H1 (cell line): ENCODE data around the gene USP37. TPM values are rescaled to one million over a fixed set of nuclear protein-coding genes. Genes with fewer than 3 reads are reported as not detected.

Experiments
- CTCF ChIA-PET: fragments of 300-600 bp; sonication (Branson Sonifier 250); formaldehyde crosslinking; loops from one replicate; lab custom pipeline; 2021; ENCODE audit not compliant: partially characterized antibody; lab: Charles Lee
- POLR2A ChIA-PET: fragments of 300-600 bp; sonication (Branson Sonifier 250); formaldehyde crosslinking; loops from one replicate; lab custom pipeline; 2021; ENCODE audit warnings: inconsistent platforms; ENCODE audit not compliant: partially characterized antibody; lab: Charles Lee
- DNase-seq, 2 experiments: peaks; one replicate each; pipeline versions ENCODE4 v3.0.0 to v3.0.0-alpha.2; 2010 to 2022; ENCODE audit warnings: low spot score in 2 of 2, low read depth in 1 of 2, mixed read lengths in 1 of 2
- FAIRE-seq: peaks from 2 replicates; lab custom pipeline; 2011; peaks lifted over from hg19 to GRCh38; lab: Jason Lieb, UNC
- H2AFZ ChIP-seq: 2 replicates; pipeline ENCODE4 v1.8.1; 2012; ENCODE audit warnings: low read length, inconsistent platforms
- H2AK5ac ChIP-seq: 2 replicates; pipeline ENCODE4 v1.6.1; 2013; ENCODE audit warnings: low read depth, low read length
- H2BK120ac ChIP-seq: replicated peaks from 2 replicates; pipeline ENCODE3; 2013; ENCODE audit warnings: low read depth, low read length, inconsistent platforms
- H2BK12ac ChIP-seq: 2 replicates; pipeline ENCODE4 v1.6.1; 2013; ENCODE audit warnings: low read depth, low read length
- H2BK15ac ChIP-seq: 2 replicates; pipeline ENCODE4 v1.6.1; 2013; ENCODE audit warnings: low read length
- H2BK20ac ChIP-seq: 2 replicates; pipeline ENCODE4 v1.6.1; 2013; ENCODE audit warnings: low read length
- H2BK5ac ChIP-seq: 2 replicates; pipeline ENCODE4 v1.6.1; 2013; ENCODE audit warnings: low read depth, low read length
- H3K14ac ChIP-seq: 2 replicates; pipeline ENCODE4 v1.6.1; 2013; ENCODE audit warnings: inconsistent platforms; ENCODE audit not compliant: insufficient read length
- H3K18ac ChIP-seq: 2 replicates; pipeline ENCODE4 v1.6.1; 2013; ENCODE audit warnings: low read length; ENCODE audit errors: extremely low read depth
- H3K23ac ChIP-seq: 2 replicates; pipeline ENCODE4 v1.6.1; 2013; ENCODE audit warnings: inconsistent platforms; ENCODE audit not compliant: insufficient read length
- H3K23me2 ChIP-seq: 2 replicates; pipeline ENCODE4 v1.6.1; 2013; ENCODE audit warnings: low read depth, low read length
- H3K27ac ChIP-seq: 2 replicates; pipeline ENCODE4 v1.6.1; 2011; ENCODE audit warnings: low read depth, low read length, inconsistent platforms
- H3K27me3 ChIP-seq, 4 experiments: replicated peaks in 1 of 4; 1 replicate in 1 of 4; 2 replicates in 3 of 4; pipeline versions ENCODE4 v1.6.1 to v1.8.1; 2011 to 2013; ENCODE audit warnings: low read length in 3 of 4, mild to moderate bottlenecking in 3 of 4, inconsistent platforms in 2 of 4, mixed read lengths in 2 of 4, moderate library complexity in 1 of 4; ENCODE audit not compliant: control insufficient read depth in 3 of 4, insufficient read depth in 3 of 4; ENCODE audit errors: extremely low read depth in 1 of 4
- H3K36me3 ChIP-seq, 4 experiments: 2 replicates each; pipeline versions ENCODE4 v1.6.1 to v1.8.1; 2011 to 2013; ENCODE audit warnings: mild to moderate bottlenecking in 4 of 4, low read length in 3 of 4, moderate library complexity in 2 of 4, control low read depth in 1 of 4, inconsistent platforms in 1 of 4; ENCODE audit not compliant: insufficient read depth in 4 of 4, control insufficient read depth in 2 of 4
- H3K4ac ChIP-seq: replicated peaks from 2 replicates; pipeline ENCODE3; 2013; ENCODE audit warnings: low read length, low read depth, mixed read lengths, inconsistent platforms; ENCODE audit not compliant: insufficient read length
- H3K4me1 ChIP-seq, 4 experiments: replicated peaks in 1 of 4; 1 replicate in 1 of 4; 2 replicates in 3 of 4; pipeline versions ENCODE4 v1.6.1 to v1.8.1; 2011 to 2013; ENCODE audit warnings: low read length in 3 of 4, inconsistent platforms in 2 of 4, mixed read lengths in 1 of 4; ENCODE audit not compliant: insufficient read depth in 4 of 4, control insufficient read depth in 3 of 4
- H3K4me2 ChIP-seq, 2 experiments: 2 replicates each; pipeline versions ENCODE4 v1.6.1 to v1.8.1; 2011 to 2013; ENCODE audit warnings: low read depth in 2 of 2, low read length in 2 of 2, control low read depth in 1 of 2, inconsistent platforms in 1 of 2, mild to moderate bottlenecking in 1 of 2; ENCODE audit not compliant: insufficient read depth in 1 of 2
- H3K4me3 ChIP-seq, 4 experiments: fragments of 200-600, 300-600 bp in 1 of 4; sonication (generic), shearing (Covaris generic), sonication (Bioruptor Twin) in 1 of 4; 2 replicates each; pipeline versions ENCODE4 v1.5.1 to v1.8.1; 2011 to 2016; ENCODE audit warnings: low read length in 4 of 4, low read depth in 3 of 4, control low read depth in 2 of 4, inconsistent platforms in 2 of 4, mild to moderate bottlenecking in 2 of 4, mixed read lengths in 1 of 4, moderate library complexity in 1 of 4; ENCODE audit not compliant: insufficient read depth in 2 of 4; ENCODE audit errors: extremely low read depth in 1 of 4
- H3K56ac ChIP-seq: replicated peaks from 2 replicates; pipeline ENCODE3; 2013; ENCODE audit warnings: low read depth, mild to moderate bottlenecking, mixed read lengths, low read length, inconsistent platforms; ENCODE audit not compliant: insufficient read length
- H3K79me1 ChIP-seq: 2 replicates; pipeline ENCODE4 v1.6.1; 2013; ENCODE audit warnings: low read depth, low read length, control low read depth
- H3K79me2 ChIP-seq, 2 experiments: 2 replicates each; pipeline versions ENCODE4 v1.6.1 to v1.8.1; 2012 to 2013; ENCODE audit warnings: low read length in 2 of 2, mild to moderate bottlenecking in 2 of 2, inconsistent platforms in 1 of 2; ENCODE audit not compliant: insufficient read depth in 2 of 2, control insufficient read depth in 1 of 2
- H3K9ac ChIP-seq, 4 experiments: replicated peaks in 1 of 4; 1 replicate in 1 of 4; 2 replicates in 3 of 4; pipeline versions ENCODE4 v1.6.1 to v1.8.1; 2011 to 2013; ENCODE audit warnings: low read depth in 3 of 4, low read length in 3 of 4, control low read depth in 2 of 4, mild to moderate bottlenecking in 2 of 4, moderate library complexity in 2 of 4, inconsistent platforms in 1 of 4; ENCODE audit errors: extremely low read depth in 1 of 4
- H3K9me3 ChIP-seq, 2 experiments: 2 replicates each; pipeline versions ENCODE4 v1.6.1 to v1.8.1; 2012 to 2013; ENCODE audit warnings: mild to moderate bottlenecking in 2 of 2, moderate library complexity in 2 of 2, control low read depth in 1 of 2, inconsistent platforms in 1 of 2, low read depth in 1 of 2, low read length in 1 of 2, mixed read lengths in 1 of 2; ENCODE audit not compliant: insufficient read depth in 2 of 2
- H4K20me1 ChIP-seq, 2 experiments: replicated peaks in 1 of 2; 2 replicates each; pipeline versions ENCODE3 to v1.8.1; 2011 to 2013; ENCODE audit warnings: inconsistent platforms in 2 of 2, low read length in 2 of 2, mild to moderate bottlenecking in 1 of 2; ENCODE audit not compliant: insufficient read depth in 2 of 2, control insufficient read depth in 1 of 2
- H4K5ac ChIP-seq: 2 replicates; pipeline ENCODE4 v1.6.1; 2013; ENCODE audit warnings: low read length, low read depth, mixed read lengths, inconsistent platforms; ENCODE audit not compliant: insufficient read length
- H4K8ac ChIP-seq: 2 replicates; pipeline ENCODE4 v1.8.0; 2013; ENCODE audit warnings: mild to moderate bottlenecking, moderate library complexity, low read length, inconsistent platforms; ENCODE audit not compliant: insufficient read depth; ENCODE audit errors: extremely low read depth
- H4K91ac ChIP-seq: replicated peaks from 2 replicates; pipeline ENCODE3; 2013; ENCODE audit warnings: low read length, mixed read lengths, inconsistent platforms; ENCODE audit not compliant: insufficient read length
- ATF2 ChIP-seq: IDR thresholded peaks from 2 replicates; pipeline ENCODE4 v1.6.1; 2012; ENCODE audit warnings: low read length, inconsistent platforms
- ATF3 ChIP-seq: IDR thresholded peaks from 2 replicates; pipeline ENCODE4 v1.6.1; 2011; ENCODE audit warnings: low read depth, mild to moderate bottlenecking, low read length; ENCODE audit not compliant: insufficient read depth
- NANOG ChIP-seq: IDR thresholded peaks from 2 replicates; pipeline ENCODE4 v1.6.1; 2011; ENCODE audit warnings: low read length, low read depth, mild to moderate bottlenecking, inconsistent platforms; ENCODE audit not compliant: insufficient read depth, poor library complexity, severe bottlenecking
- RFX5 ChIP-seq: IDR thresholded peaks from 2 replicates; pipeline ENCODE4 v1.6.1; 2011; ENCODE audit warnings: low read depth, low read length, improper control_type of control experiment, borderline replicate concordance
- SIN3A ChIP-seq, 2 experiments: IDR thresholded peaks in 1 of 2; conservative IDR thresholded peaks in 1 of 2; 2 replicates each; pipeline ENCODE4 v1.6.1; 2011 to 2012; ENCODE audit warnings: low read length in 2 of 2, improper control_type of control experiment in 1 of 2, low read depth in 1 of 2, mild to moderate bottlenecking in 1 of 2
- TCF12 ChIP-seq: IDR thresholded peaks from 2 replicates; pipeline ENCODE4 v1.6.1; 2011; ENCODE audit warnings: low read depth, mild to moderate bottlenecking, low read length
- ZNF274 ChIP-seq: IDR thresholded peaks from 2 replicates; pipeline ENCODE4 v1.7.0; 2012; ENCODE audit warnings: low read length, borderline replicate concordance; ENCODE audit errors: extremely low read depth
- WGBS, 2 experiments: shearing (Covaris generic) in 1 of 2; methylation state at CpG; one replicate each; pipeline versions ENCODE4 v1.1.6 to v1.1.7; 2013 to 2015; ENCODE audit warnings: low lambda C conversion rate in 2 of 2, mixed read lengths in 2 of 2, inconsistent platforms in 1 of 2, low coverage in 1 of 2, missing lambda C conversion rate in 1 of 2; ENCODE audit not compliant: insufficient replicate concordance in 2 of 2, insufficient coverage in 1 of 2, insufficient read length in 1 of 2; ENCODE audit errors: extremely low coverage in 1 of 2, missing lambda C conversion rate in 1 of 2; 5-methylcytosine and 5-hydroxymethylcytosine counted together
- polyA plus RNA-seq, 7 experiments: library from polyadenylated mRNA; depleted of rRNA in 3 of 7; stranded (reverse) in 5 of 7; unstranded in 2 of 7; fragments of >200 nt in 5 of 7; fragments of 200-250 nt in 2 of 7; gene quantifications; 1 replicate in 5 of 7; 2 replicates in 1 of 7; 4 replicates in 1 of 7; pipeline versions ENCODE4 v1.2.1 to v1.2.3, GENCODE V29; 2011 to 2013; ENCODE audit warnings: missing spikeins in 2 of 7, mixed read lengths in 2 of 7
- total RNA-seq: library from RNA; stranded (reverse); fragmentation: NEBNext Ultra II Directional; extraction: Animal tissue kit (Norgen Biotek cat#: 25700); gene quantifications from 2 replicates; pipeline ENCODE4 v1.2.1, GENCODE V29; 2021

The USP37 gene
- total and polyA plus RNA-seq, 2 of the 8 experiments (the other 6 are each of a cell fraction or from before 2014, with no cell fraction given), result 3.8 to 29.1 TPM

- no peak overlapping the region for H3K18ac ChIP-seq
- H3K23ac ChIP-seq, result no peak overlapping the region
- no peaks in the 10 kb centered on the region for H4K20me1 ChIP-seq
- H3K27me3 ChIP-seq, result no peaks in the 10 kb centered on the region
- no peak overlapping the region for H4K91ac ChIP-seq
- H3K4me1 ChIP-seq, result no peaks in the 10 kb centered on the region
- H3K79me1 ChIP-seq, result no peaks in the 10 kb centered on the region
- no peak for DNase-seq
- TF ChIP-seq ATF2 (no peak), SIN3A (conservative IDR thresholded peaks at IDR 0.05 in 1 of 2, IDR thresholded peaks at IDR 0.05 in 1 of 2; ENCODE audit: low read depth in 1 of 2, low read length in 2 of 2) (no peak), NANOG (no peak), ZNF274 (no peak), ATF3 (no peak), RFX5 (no peak), TCF12 (no peak)
- no peaks in the 10 kb centered on the region for H3K9me3 ChIP-seq
- WGBS, 2 experiments, result 98% methylated on average over 6 of the region's 6 CpGs; no CpG with 5 or more reads in 1 of the 2 experiments
- H2BK120ac ChIP-seq, result no peak overlapping the region
- no peak overlapping the region for H2BK12ac ChIP-seq
- H2AK5ac ChIP-seq, result no peak overlapping the region
- no peak overlapping the region for H3K14ac ChIP-seq
- H2BK5ac ChIP-seq, result no peak overlapping the region
- no peak overlapping the region for H4K8ac ChIP-seq
- H3K56ac ChIP-seq, result no peak overlapping the region
- no peak overlapping the region for H3K27ac ChIP-seq
- no peak overlapping the region for H3K9ac ChIP-seq
- no peak overlapping the region for H2BK15ac ChIP-seq
- ChIA-PET POLR2A (no interaction called here), CTCF (interaction anchor here (0.7 to 1.1 kb wide), 4 partner anchors 10 to 1416 kb away, joined by 3 to 4 read pairs (median 4); no protein-coding TSS in a partner anchor)
- FAIRE-seq, result no peak
- no peak overlapping the region for H3K4me2 ChIP-seq
- no peak overlapping the region for H2BK20ac ChIP-seq
- H3K4me3 ChIP-seq, result no peak overlapping the region
- H3K23me2 ChIP-seq, result no peaks in the 10 kb centered on the region
- H2AFZ ChIP-seq, result no peak overlapping the region
- peaks cover 0 to 19% (median 7%) of the 10 kb centered on the region in 4 experiments; a peak in 6 of 8 replicates for H3K36me3 ChIP-seq
- H3K79me2 ChIP-seq, result no peaks in the 10 kb centered on the region
- no peak overlapping the region for H3K4ac ChIP-seq
- H4K5ac ChIP-seq, result no peak overlapping the region
These were observed 121.6 kb downstream of the USP37 start for GRCh38 chr2:218446547-218446946.
